AG09319 (cell line): Measurements from ENCODE around the gene THEM4.
"Not testable (repeated sequence)": the region's sequence is repeated elsewhere in the genome, so short reads cannot be mapped to it uniquely, and the experiment has no call there.

Experiments
- DNase-seq: peaks from one replicate; pipeline ENCODE4 v3.0.0-alpha.2; 2010; ENCODE audit warnings: low read depth; ENCODE audit errors: extremely low read depth
- CTCF ChIP-seq: IDR thresholded peaks from 2 replicates; pipeline ENCODE4 v1.5.1; 2011; ENCODE audit warnings: low read depth, mild to moderate bottlenecking, inconsistent platforms, low read length, moderate library complexity

THEM4 gene

GRCh38 chr1:151905070-151905442, 4.3 kb downstream of the THEM4 start:
- no peak for TF ChIP-seq CTCF
- DNase-seq: no peak

- no peak for TF ChIP-seq CTCF
- DNase-seq: no peak
Measured at GRCh38 chr1:151902858-151903257, 6.5 kb downstream of the THEM4 start.

- DNase-seq: not testable (repeated sequence)
Measured at GRCh38 chr1:151900804-151901203, 8.5 kb downstream of the THEM4 start.

- no peak for DNase-seq
- TF ChIP-seq CTCF: no peak
Measured at GRCh38 chr1:151898519-151898991, 10.8 kb downstream of the THEM4 start.

- no peak for DNase-seq
- TF ChIP-seq CTCF: no peak
Measured at GRCh38 chr1:151897991-151898431, 11.3 kb downstream of the THEM4 start.

GRCh38 chr1:151893176-151893924, 16.0 kb downstream of the THEM4 start:
- TF ChIP-seq CTCF: no peak
- no peak for DNase-seq

- no peak for DNase-seq
- no peak for TF ChIP-seq CTCF
Measured at GRCh38 chr1:151892190-151892589, 17.1 kb downstream of the THEM4 start.

GRCh38 chr1:151891512-151891911, 17.8 kb downstream of the THEM4 start:
- no peak for DNase-seq
- no peak for TF ChIP-seq CTCF
